Pancreas (tissue), 10 donors: ENCODE results near the gene EXOC4. TPM values are rescaled to one million over a fixed set of nuclear protein-coding genes. Genes with fewer than 3 reads are reported as not detected.
A peak's percentile ranks its signal among the peaks of the same experiment; 100 is the strongest.

Experiments
- ATAC-seq, 4 donors: fragments of 200-7000 bp; cut with Tn5 transposase; one replicate each; pipeline versions ENCODE4 v1.8.0 to v1.9.1; 2020; ENCODE audit warnings: mild to moderate bottlenecking in 4 of 4, moderate library complexity in 4 of 4
- DNase-seq, 6 donors: peaks; one replicate each; pipeline ENCODE4 v3.0.0-alpha.2; 2020
- FAIRE-seq: peaks from 2 replicates; lab custom pipeline; 2012; peaks lifted over from hg19 to GRCh38; lab: Jason Lieb, UNC
- H3K27ac ChIP-seq, 4 donors: fragments of 200-600 bp; sonication (generic); 1 replicate in 3 of 4; 2 replicates in 1 of 4; pipeline versions ENCODE4 v1.5.0 to v1.8.0; 2020
- H3K27me3 ChIP-seq, 4 donors: fragments of 200-600 bp; one replicate each; pipeline ENCODE4 v1.8.0; 2021
- H3K36me3 ChIP-seq, 3 donors: fragments of 200-600 bp; sonication (generic) in 1 of 3; one replicate each; pipeline versions ENCODE4 v1.5.0 to v1.8.0; 2020 to 2021
- H3K4me1 ChIP-seq, 3 donors: fragments of 200-600 bp; one replicate each; pipeline ENCODE4 v1.8.0; 2021
- H3K4me3 ChIP-seq, 4 donors: fragments of 200-600 bp; sonication (generic) in 2 of 4; one replicate each; pipeline versions ENCODE4 v1.5.0 to v1.8.0; 2020 to 2021
- H3K9me3 ChIP-seq, 4 donors: fragments of 200-600 bp; one replicate each; pipeline ENCODE4 v1.8.0; 2021
- CTCF ChIP-seq, 4 donors: fragments of 200-600 bp; sonication (generic) in 3 of 4; IDR thresholded peaks; one replicate each; pipeline versions ENCODE4 v1.5.0 to v1.8.0; 2021; ENCODE audit warnings: antibody characterized with exemption in 4 of 4
- WGBS, 2 donors: extraction: QIAGEN DNeasy Blood & Tissue Kit; methylation state at CpG; one replicate each; pipeline ENCODE4 v1.1.7; 2013; 5-methylcytosine and 5-hydroxymethylcytosine counted together
- intact Hi-C, 3 donors: fragments of 100-400 bp; cut with DNase I; formaldehyde crosslinking; loops; one replicate each; pipeline versions ENCODE4 v1.11.1 to v1.14.2; 2022
- polyA plus RNA-seq, 2 donors: library from polyadenylated mRNA; stranded (reverse); fragments of 200-250 nt; gene quantifications; one replicate each; pipeline ENCODE4 v1.2.3, GENCODE V29; 2013
- total RNA-seq, 6 donors: library from RNA; stranded (reverse); fragmentation: NEBNext Ultra II Directional in 4 of 6; extraction: Animal tissue kit (Norgen Biotek cat#: 25700) in 4 of 6; gene quantifications; one replicate each; pipeline versions ENCODE4 v1.2.1 to v1.2.4, GENCODE V29; 2021 to 2023
- donor health status: healthy with polysubstance abuse.
- donor health status: DM: no; HTN: no; CAD: no; lungs with moderate emphysema.
- donor health status: DM: no; HTN: no; CAD: no.
- donor health status: control.
- donor health status: control.
- donor health status: Bipolar disorder and iron deficiency.
- donor health status: DM: yes; HTN: yes; CAD: no.
- donor health status: DM: no; HTN: no; CAD: no.
- donor health status: DM: no; HTN: no; CAD: no.
- donor health status: DM: yes; HTN: yes; CAD: no.

The EXOC4 gene
- total and polyA plus RNA-seq, 8 donors, result 13.4 to 81.2 (median 53.8) TPM

- intact Hi-C loops, result no loop called here
- DNase-seq (no peak), FAIRE-seq (no peak)
Observed at GRCh38 chr7:133412942-133413341, 160.1 kb downstream of the EXOC4 start.

DNA sequence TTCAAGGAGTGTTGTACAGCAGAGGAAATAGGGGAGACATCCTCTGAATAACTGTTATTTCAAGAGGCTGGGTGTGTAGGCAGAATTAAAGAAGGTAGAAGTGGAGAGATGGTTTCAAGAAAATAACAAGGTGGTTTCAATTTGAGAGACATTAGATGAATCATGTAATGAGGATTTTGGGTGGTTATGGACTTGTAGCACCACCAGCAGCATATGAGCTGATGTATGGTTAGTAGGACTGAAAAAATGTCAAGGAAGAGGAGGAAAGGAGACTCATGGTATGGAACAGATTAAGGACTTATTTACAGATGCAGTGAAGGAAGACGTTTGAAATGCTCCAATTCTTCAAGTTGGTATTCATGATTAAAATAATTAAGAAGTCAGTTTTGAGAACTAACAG, 166.2 kb downstream of the EXOC4 start:
- 50 to 61% methylated on average over 1 of the region's 1 CpG for WGBS, 2 donors
- H3K27ac ChIP-seq, result no peak overlapping the region

More at GRCh38 chr7:133412942-133413341, 160.1 kb downstream of the EXOC4 start:
- H3K27ac ChIP-seq, result no peak overlapping the region
- H3K4me1 ChIP-seq, result peaks cover 0 to 9% (median 4%) of the 10 kb centered on the region in 3 donors
- WGBS, 2 donors, result 13 to 27% methylated on average over 3 of the region's 3 CpGs
- no peak overlapping the region for H3K4me3 ChIP-seq
- no peaks in the 10 kb centered on the region for H3K36me3 ChIP-seq
- ATAC-seq, result peak; percentile 46 to 75 (median 61)
- H3K9me3 ChIP-seq, result no peaks in the 10 kb centered on the region
- no peaks in the 10 kb centered on the region for H3K27me3 ChIP-seq
- TF ChIP-seq CTCF (IDR thresholded peaks at IDR 0.05), result no peak

GRCh38 chr7:133423618-133424017, 170.7 kb downstream of the EXOC4 start:
- FAIRE-seq (no peak), ATAC-seq (no peak), DNase-seq (peak in 2 of 6 donors; percentile 19 to 57)
- intact Hi-C loops, result no loop called here
- Histone ChIP-seq H3K27me3 (no peaks in the 10 kb centered on the region), H3K4me3 (no peak overlapping the region), H3K9me3 (no peaks in the 10 kb centered on the region), H3K36me3 (no peaks in the 10 kb centered on the region), H3K27ac (no peak overlapping the region), H3K4me1 (no peaks in the 10 kb centered on the region)
- 96 to 98% methylated on average over 23 of the region's 23 CpGs for WGBS, 2 donors
- no peak for TF ChIP-seq CTCF (IDR thresholded peaks at IDR 0.05)

More for the DNA sequence above, 166.2 kb downstream of the EXOC4 start:
- intact Hi-C loops, result no loop called here
- FAIRE-seq, result no peak
- no peak for ATAC-seq
- no peak for TF ChIP-seq CTCF (IDR thresholded peaks at IDR 0.05)
- Histone ChIP-seq H3K9me3 (no peaks in the 10 kb centered on the region), H3K27me3 (no peaks in the 10 kb centered on the region), H3K36me3 (no peaks in the 10 kb centered on the region), H3K4me1 (no peaks in the 10 kb centered on the region), H3K4me3 (no peak overlapping the region)
- DNase-seq, result no peak

DNA sequence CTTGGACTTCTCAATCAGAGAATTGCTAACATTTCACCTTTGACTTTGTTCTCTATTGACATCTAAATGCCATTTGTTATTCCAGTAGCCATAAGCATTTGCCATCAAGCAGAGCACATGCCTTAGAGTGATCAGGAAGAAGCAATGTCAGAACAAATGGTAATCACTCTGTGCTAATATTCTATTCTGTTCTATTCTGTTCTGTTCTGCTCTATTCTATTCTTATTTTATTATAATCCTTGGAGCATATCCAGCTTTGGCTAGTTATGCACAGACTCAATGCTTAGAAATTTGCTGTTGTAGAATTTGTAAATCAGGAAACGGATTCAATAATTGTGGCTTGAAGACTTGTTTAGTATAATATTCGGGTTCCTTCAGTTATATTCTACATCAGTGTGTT, 175.4 kb downstream of the EXOC4 start:
- intact Hi-C loops, result no loop called here
- DNase-seq, result no peak

More for the DNA sequence above, 175.4 kb downstream of the EXOC4 start:
- Histone ChIP-seq H3K4me1 (no peaks in the 10 kb centered on the region), H3K27ac (no peak overlapping the region), H3K36me3 (no peaks in the 10 kb centered on the region), H3K27me3 (no peaks in the 10 kb centered on the region), H3K4me3 (no peak overlapping the region), H3K9me3 (no peaks in the 10 kb centered on the region)
- ATAC-seq (no peak), FAIRE-seq (no peak)
- 95 to 97% methylated on average over 2 of the region's 2 CpGs for WGBS, 2 donors
- no peak for TF ChIP-seq CTCF (IDR thresholded peaks at IDR 0.05)
